Measurements from ENCODE around the gene TST. TPM values are rescaled to one million over a fixed set of nuclear protein-coding genes. Genes with fewer than 3 reads are reported as not detected.

The TST gene
- total and polyA plus RNA-seq, 2 of the 8 experiments (the other 6 are each of a cell fraction or from before 2014, with no cell fraction given): 22.6 to 61.6 TPM

DNA sequence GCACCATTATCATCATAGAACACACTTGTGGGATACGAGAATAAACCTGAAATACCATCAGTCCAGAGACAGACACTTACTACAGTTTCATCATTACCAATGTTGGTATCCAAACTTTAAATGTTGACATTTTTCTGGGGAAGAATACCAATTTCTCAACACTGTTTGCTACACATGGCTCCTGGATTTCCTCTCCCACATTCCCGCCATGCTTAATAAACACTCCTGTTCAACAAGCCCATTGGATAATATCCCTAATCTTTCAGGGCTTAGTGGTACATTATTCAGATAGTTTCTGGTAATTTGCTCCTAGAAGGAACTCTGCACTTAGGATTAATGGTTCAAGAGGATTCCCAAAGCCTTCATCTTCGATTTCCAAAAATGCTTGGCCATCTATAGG, 57.6 kb downstream of the TST start:
- Histone ChIP-seq H2AK5ac (ENCODE audit: low read depth, low read length) (no peak overlapping the region), H3K23me2 (ENCODE audit: low read depth, low read length) (peaks cover 3% of the 10 kb centered on the region; the same call in 1 of the 2 replicates), H4K5ac (ENCODE audit: insufficient read length, low read depth, low read length) (no peak overlapping the region), H2BK20ac (ENCODE audit: low read length) (no peak overlapping the region), H4K91ac (replicated peaks; ENCODE audit: insufficient read length, low read length) (no peak overlapping the region), H3K23ac (ENCODE audit: insufficient read length) (no peak overlapping the region), H3K18ac (ENCODE audit: extremely low read depth, low read length) (no peak overlapping the region), H2AFZ (ENCODE audit: low read length) (no peak overlapping the region), H3K79me1 (ENCODE audit: low read depth, low read length) (no peaks in the 10 kb centered on the region), H3K9ac (replicated peaks in 1 of 4; ENCODE audit: extremely low read depth in 1 of 4, low read depth in 3 of 4, low read length in 3 of 4) (no peak overlapping the region), H3K79me2 (ENCODE audit: control insufficient read depth in 1 of 2, insufficient read depth in 2 of 2, low read length in 2 of 2) (no peaks in the 10 kb centered on the region), H3K56ac (replicated peaks; ENCODE audit: insufficient read length, low read depth, low read length) (no peak overlapping the region), H4K8ac (ENCODE audit: extremely low read depth, insufficient read depth, low read length) (no peak overlapping the region), H3K14ac (ENCODE audit: insufficient read length) (no peak overlapping the region), H2BK5ac (ENCODE audit: low read depth, low read length) (no peak overlapping the region), H3K4me3 (ENCODE audit: extremely low read depth in 1 of 4, insufficient read depth in 2 of 4, low read depth in 3 of 4, low read length in 4 of 4) (no peak overlapping the region), H4K20me1 (replicated peaks in 1 of 2; ENCODE audit: control insufficient read depth in 1 of 2, insufficient read depth in 2 of 2, low read length in 2 of 2) (no peaks in the 10 kb centered on the region), H3K9me3 (ENCODE audit: insufficient read depth in 2 of 2, low read depth in 1 of 2, low read length in 1 of 2) (peaks cover 0 to 6% of the 10 kb centered on the region in 2 experiments; a peak in 2 of 4 replicates), H2BK15ac (ENCODE audit: low read length) (no peak overlapping the region), H2BK12ac (ENCODE audit: low read depth, low read length) (no peak overlapping the region), H3K27ac (ENCODE audit: low read depth, low read length) (no peak overlapping the region), H3K4ac (replicated peaks; ENCODE audit: insufficient read length, low read depth, low read length) (no peak overlapping the region), H2BK120ac (replicated peaks; ENCODE audit: low read depth, low read length) (no peak overlapping the region), H3K4me2 (ENCODE audit: insufficient read depth in 1 of 2, low read depth in 2 of 2, low read length in 2 of 2) (no peak overlapping the region; a peak in 1 of 4 replicates), H3K36me3 (ENCODE audit: control insufficient read depth in 2 of 4, insufficient read depth in 4 of 4, low read length in 3 of 4) (no peaks in the 10 kb centered on the region), H3K4me1 (replicated peaks in 1 of 4; ENCODE audit: control insufficient read depth in 3 of 4, insufficient read depth in 4 of 4, low read length in 3 of 4) (0 out of 7 replicates have a peak, but pooled peaks cover 0 to 3% (median 0%) of the 10 kb centered on the region in 4 experiments), H3K27me3 (replicated peaks in 1 of 4; ENCODE audit: control insufficient read depth in 3 of 4, extremely low read depth in 1 of 4, insufficient read depth in 3 of 4, low read length in 3 of 4) (no peaks in the 10 kb centered on the region)
- ChIA-PET CTCF (ENCODE audit: partially characterized antibody) (interaction anchor here (1.2 to 2.7 kb wide), 3 partner anchors 15 to 37 kb away, joined by 3 to 19 read pairs (median 4); no protein-coding TSS in a partner anchor), POLR2A (ENCODE audit: partially characterized antibody) (no interaction called here)
- DNase-seq (ENCODE audit: low read depth in 1 of 2, low spot score in 2 of 2) (no peak), FAIRE-seq (no peak)
- WGBS, 2 experiments (ENCODE audit: extremely low coverage in 1 of 2, insufficient coverage in 1 of 2, insufficient read length in 1 of 2, insufficient replicate concordance in 2 of 2, low coverage in 1 of 2, low lambda C conversion rate in 2 of 2, missing lambda C conversion rate in 1 of 2): 80% methylated on average over 3 of the region's 3 CpGs; no CpG with 5 or more reads in 1 of the 2 experiments
- TF ChIP-seq PHF8 (conservative IDR thresholded peaks at IDR 0.05; ENCODE audit: low read depth, low read length) (no peak), EP300 (IDR thresholded peaks at IDR 0.05; ENCODE audit: borderline replicate concordance in 1 of 2, low read depth in 2 of 2, low read length in 2 of 2) (no peak), FOSL1 (IDR thresholded peaks at IDR 0.05; ENCODE audit: insufficient read depth, low read depth, low read length) (no peak), KDM5A (IDR thresholded peaks at IDR 0.05; ENCODE audit: low read length) (no peak), SUZ12 (IDR thresholded peaks at IDR 0.05; ENCODE audit: low read length) (no peak), CTBP2 (IDR thresholded peaks at IDR 0.05; ENCODE audit: borderline replicate concordance, insufficient read depth, insufficient read length, low read length) (no peak), SAP30 (IDR thresholded peaks at IDR 0.05; ENCODE audit: insufficient read depth, insufficient replicate concordance, low read length) (no peak), POU5F1 (IDR thresholded peaks at IDR 0.05; ENCODE audit: low read depth, low read length) (no peak)
- TF ChIP-seq, protein P1, sequence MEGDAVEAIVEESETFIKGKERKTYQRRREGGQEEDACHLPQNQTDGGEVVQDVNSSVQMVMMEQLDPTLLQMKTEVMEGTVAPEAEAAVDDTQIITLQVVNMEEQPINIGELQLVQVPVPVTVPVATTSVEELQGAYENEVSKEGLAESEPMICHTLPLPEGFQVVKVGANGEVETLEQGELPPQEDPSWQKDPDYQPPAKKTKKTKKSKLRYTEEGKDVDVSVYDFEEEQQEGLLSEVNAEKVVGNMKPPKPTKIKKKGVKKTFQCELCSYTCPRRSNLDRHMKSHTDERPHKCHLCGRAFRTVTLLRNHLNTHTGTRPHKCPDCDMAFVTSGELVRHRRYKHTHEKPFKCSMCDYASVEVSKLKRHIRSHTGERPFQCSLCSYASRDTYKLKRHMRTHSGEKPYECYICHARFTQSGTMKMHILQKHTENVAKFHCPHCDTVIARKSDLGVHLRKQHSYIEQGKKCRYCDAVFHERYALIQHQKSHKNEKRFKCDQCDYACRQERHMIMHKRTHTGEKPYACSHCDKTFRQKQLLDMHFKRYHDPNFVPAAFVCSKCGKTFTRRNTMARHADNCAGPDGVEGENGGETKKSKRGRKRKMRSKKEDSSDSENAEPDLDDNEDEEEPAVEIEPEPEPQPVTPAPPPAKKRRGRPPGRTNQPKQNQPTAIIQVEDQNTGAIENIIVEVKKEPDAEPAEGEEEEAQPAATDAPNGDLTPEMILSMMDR (IDR thresholded peaks at IDR 0.05; ENCODE audit: control extremely low read depth in 1 of 3, insufficient read depth in 1 of 3, low read depth in 1 of 3, low read length in 3 of 3): no peak
- TF ChIP-seq, protein P2, sequence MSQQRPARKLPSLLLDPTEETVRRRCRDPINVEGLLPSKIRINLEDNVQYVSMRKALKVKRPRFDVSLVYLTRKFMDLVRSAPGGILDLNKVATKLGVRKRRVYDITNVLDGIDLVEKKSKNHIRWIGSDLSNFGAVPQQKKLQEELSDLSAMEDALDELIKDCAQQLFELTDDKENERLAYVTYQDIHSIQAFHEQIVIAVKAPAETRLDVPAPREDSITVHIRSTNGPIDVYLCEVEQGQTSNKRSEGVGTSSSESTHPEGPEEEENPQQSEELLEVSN (IDR thresholded peaks at IDR 0.05): no peak

Measured in H1 (cell line).